Right cardiac atrium (tissue), 5 donors: Measurements from ENCODE around the gene MOB2. TPM values are rescaled to one million over a fixed set of nuclear protein-coding genes. Genes with fewer than 3 reads are reported as not detected.

Source experiments
- ATAC-seq, 2 donors: fragments of 200-7000 bp; cut with Tn5 transposase; one replicate each; pipeline versions ENCODE4 v1.8.0 to v1.9.1; 2020; ENCODE audit warnings: moderate library complexity in 2 of 2, mild to moderate bottlenecking in 1 of 2
- DNase-seq, 3 donors: peaks; one replicate each; pipeline ENCODE4 v3.0.0-alpha.2; 2020
- H3K27ac ChIP-seq: one replicate; pipeline ENCODE4 v1.5.1; 2013; ENCODE audit warnings: mild to moderate bottlenecking, low read length, control low read depth, moderate library complexity
- H3K27me3 ChIP-seq: one replicate; pipeline ENCODE4 v1.6.1; 2013; ENCODE audit not compliant: control insufficient read depth, insufficient read depth
- H3K4me1 ChIP-seq: one replicate; pipeline ENCODE4 v1.6.1; 2013; ENCODE audit warnings: low read length; ENCODE audit not compliant: control insufficient read depth, insufficient read depth
- H3K4me3 ChIP-seq: one replicate; pipeline ENCODE4 v1.5.1; 2013; ENCODE audit warnings: low read length, control low read depth
- H3K9me3 ChIP-seq: one replicate; pipeline ENCODE4 v1.6.1; 2013; ENCODE audit warnings: low read length; ENCODE audit not compliant: control insufficient read depth
- WGBS: extraction: QIAGEN DNeasy Blood & Tissue Kit; methylation state at CpG from one replicate; pipeline ENCODE4 v1.1.7; 2013; 5-methylcytosine and 5-hydroxymethylcytosine counted together
- intact Hi-C, 4 donors: fragments of 100-400 bp; cut with DNase I; formaldehyde crosslinking; loops; one replicate each; pipeline versions ENCODE4 v1.11.0 to v1.14.0; 2022 to 2023
- polyA plus RNA-seq: library from polyadenylated mRNA; stranded (reverse); fragments of 200-250 nt; gene quantifications from one replicate; pipeline ENCODE4 v1.2.3, GENCODE V29; 2013
- total RNA-seq, 4 donors: library from RNA; stranded (reverse); fragmentation: NEBNext Ultra II Directional; extraction: Animal tissue kit (Norgen Biotek cat#: 25700); gene quantifications; one replicate each; pipeline ENCODE4 v1.2.1, GENCODE V29; 2021
- donor health status: healthy with polysubstance abuse.
- donor health status: DM: no; HTN: yes; CAD: no.
- donor health status: DM: no; HTN: no; CAD: no.
- donor health status: DM: no; HTN: yes; CAD: no; lungs with severe emphysema.
- donor health status: DM: yes; HTN: yes; CAD: no.

Gene MOB2
- total and polyA plus RNA-seq, 5 donors: 35.0 to 45.0 (median 41.6) TPM

GRCh38 chr11:1529286-1529685 is 42.7 kb upstream of the MOB2 start:
- intact Hi-C loops: no loop called here
- no peak overlapping the region for H3K27ac ChIP-seq
- WGBS: 92% methylated on average over 17 of the region's 17 CpGs
- peak in 2 of 3 donors; percentile 28 to 42 for DNase-seq
- no peak for ATAC-seq
- no peaks in the 10 kb centered on the region for H3K27me3 ChIP-seq
- no peak overlapping the region for H3K4me3 ChIP-seq
- H3K4me1 ChIP-seq: peaks cover 21% of the 10 kb centered on the region
- no peaks in the 10 kb centered on the region for H3K9me3 ChIP-seq

- ATAC-seq (no peak), DNase-seq (peak in 2 of 3 donors; percentile 12 to 41)
- H3K27me3 ChIP-seq: no peaks in the 10 kb centered on the region
- peaks cover 19% of the 10 kb centered on the region for H3K4me1 ChIP-seq
- H3K4me3 ChIP-seq: no peak overlapping the region
- 89% methylated on average over 10 of the region's 10 CpGs for WGBS
- no peaks in the 10 kb centered on the region for H3K9me3 ChIP-seq
- no peak overlapping the region for H3K27ac ChIP-seq
- intact Hi-C loops: no loop called here
Observed at GRCh38 chr11:1528710-1529109, 42.1 kb upstream of the MOB2 start.

GRCh38 chr11:1526785-1527184 is 40.2 kb upstream of the MOB2 start:
- 84% methylated on average over 15 of the region's 15 CpGs for WGBS
- Histone ChIP-seq H3K27ac (no peak overlapping the region), H3K27me3 (no peaks in the 10 kb centered on the region), H3K4me1 (peaks cover 5% of the 10 kb centered on the region), H3K9me3 (no peaks in the 10 kb centered on the region), H3K4me3 (no peak overlapping the region)
- intact Hi-C loops: no loop called here
- DNase-seq (peak; percentile 1 to 43 (median 42)), ATAC-seq (no peak)

DNA sequence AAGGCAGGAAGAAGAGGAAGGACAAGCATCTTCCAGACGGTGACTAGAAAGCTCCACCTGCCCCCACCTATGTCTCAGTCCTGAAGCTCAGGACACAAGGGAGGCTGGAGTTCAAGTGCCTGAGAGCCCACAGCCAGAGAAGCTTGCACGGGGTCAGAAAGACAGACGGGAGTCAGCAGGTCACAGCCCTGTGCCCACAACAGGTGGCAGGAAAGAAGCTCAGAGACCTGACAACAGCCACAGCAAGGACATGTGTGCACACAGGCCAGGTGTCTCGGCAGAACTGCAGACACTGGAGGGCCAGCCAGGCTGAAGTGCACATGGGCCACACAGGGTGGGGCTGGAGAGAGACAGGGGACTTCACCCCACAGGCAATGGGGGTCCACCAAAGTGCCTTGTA is 37.2 kb upstream of the MOB2 start:
- H3K4me3 ChIP-seq: no peak overlapping the region
- no peaks in the 10 kb centered on the region for H3K9me3 ChIP-seq
- peaks cover 7% of the 10 kb centered on the region for H3K4me1 ChIP-seq
- WGBS: 68% methylated on average over 4 of the region's 4 CpGs
- intact Hi-C loops: no loop called here
- DNase-seq (no peak), ATAC-seq (no peak)
- H3K27me3 ChIP-seq: no peaks in the 10 kb centered on the region
- H3K27ac ChIP-seq: no peak overlapping the region

DNA sequence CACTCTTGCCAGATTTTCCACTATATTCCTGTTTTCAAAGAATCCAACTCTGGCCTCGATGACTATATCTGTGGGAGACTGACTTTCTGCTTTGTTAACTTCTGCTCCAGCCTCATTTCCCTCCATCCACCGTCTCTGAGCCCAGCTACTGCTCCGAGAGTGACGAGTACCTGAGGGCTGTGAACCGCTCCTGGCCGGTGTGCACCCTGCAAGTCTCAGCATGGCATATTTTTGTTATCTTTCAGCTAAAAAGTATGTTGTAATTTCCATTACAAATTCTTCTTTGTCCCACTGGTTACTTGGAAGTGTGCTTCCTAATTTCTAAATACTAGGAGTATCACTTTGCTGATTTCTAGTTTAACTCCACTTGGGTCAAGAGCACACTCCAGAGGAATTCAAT is 36.5 kb upstream of the MOB2 start:
- H3K27ac ChIP-seq: no peak overlapping the region
- no peaks in the 10 kb centered on the region for H3K9me3 ChIP-seq
- H3K4me1 ChIP-seq: peaks cover 7% of the 10 kb centered on the region
- H3K27me3 ChIP-seq: no peaks in the 10 kb centered on the region
- DNase-seq (no peak), ATAC-seq (no peak)
- 78% methylated on average over 6 of the region's 6 CpGs for WGBS
- no peak overlapping the region for H3K4me3 ChIP-seq
- intact Hi-C loops: no loop called here

DNA sequence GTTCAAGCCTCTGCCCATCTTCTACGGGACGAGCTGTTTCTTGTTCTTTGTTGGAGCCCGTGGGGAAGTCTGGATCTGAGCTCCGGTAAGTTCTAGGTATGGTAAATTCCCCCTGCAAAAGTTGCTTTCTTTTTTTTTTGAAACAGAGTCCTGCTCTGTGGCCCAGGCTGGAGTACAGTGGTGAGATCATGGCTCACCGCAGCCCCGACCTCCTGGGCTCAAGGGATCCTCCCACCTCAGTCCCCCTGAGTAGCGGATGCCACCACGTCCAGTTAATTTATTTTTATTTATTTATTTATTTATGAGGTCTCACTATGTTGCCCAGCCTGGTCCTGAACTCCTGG is 35.5 kb upstream of the MOB2 start:
- intact Hi-C loops: no loop called here
- H3K27ac ChIP-seq: no peak overlapping the region
- H3K9me3 ChIP-seq: no peaks in the 10 kb centered on the region
- ATAC-seq (no peak), DNase-seq (peak in 1 of 3 donors; percentile 39)
- WGBS: 94% methylated on average over 8 of the region's 8 CpGs
- H3K27me3 ChIP-seq: no peaks in the 10 kb centered on the region
- peaks cover 7% of the 10 kb centered on the region for H3K4me1 ChIP-seq
- H3K4me3 ChIP-seq: no peak overlapping the region

DNA sequence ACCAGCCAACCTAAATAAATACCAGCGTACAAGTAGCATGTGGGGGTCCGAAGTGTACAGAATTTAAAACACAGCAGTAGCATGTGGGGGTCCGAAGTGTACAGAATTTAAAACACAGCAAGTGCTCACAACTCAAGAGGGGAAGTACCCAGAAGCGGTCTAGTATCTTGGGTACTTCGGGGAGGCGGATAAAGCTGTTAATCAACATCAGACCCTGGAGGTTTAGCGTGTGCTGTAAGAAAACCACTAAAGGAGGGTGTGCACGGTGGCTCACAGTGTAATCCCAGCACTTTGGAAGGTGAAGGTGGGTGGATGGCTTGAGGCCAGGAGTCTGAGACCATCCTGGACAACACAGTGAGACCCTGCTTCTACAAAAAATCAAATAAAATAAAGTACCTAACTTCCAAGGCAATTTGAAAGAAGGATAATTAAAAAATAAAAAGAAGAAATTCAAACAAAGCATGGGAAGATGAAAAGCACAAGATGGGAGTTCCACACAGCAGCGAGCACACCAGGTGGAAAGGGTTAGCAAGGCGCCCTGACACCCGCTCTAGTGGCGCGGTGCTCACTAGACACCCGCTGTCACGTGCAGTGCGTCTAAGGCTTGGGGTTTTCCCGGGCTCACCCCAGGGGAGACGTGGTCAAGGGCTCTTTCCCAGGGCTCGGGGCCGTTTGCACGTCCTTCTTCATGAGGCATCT is 35.0 kb upstream of the MOB2 start:
- Histone ChIP-seq H3K4me1 (peaks cover 7% of the 10 kb centered on the region), H3K27me3 (no peaks in the 10 kb centered on the region), H3K4me3 (no peak overlapping the region), H3K9me3 (no peaks in the 10 kb centered on the region), H3K27ac (no peak overlapping the region)
- peak in 1 of 3 donors; percentile 24 for DNase-seq
- WGBS: 85% methylated on average over 21 of the region's 21 CpGs
- intact Hi-C loops: no loop called here
- ATAC-seq: no peak

DNA sequence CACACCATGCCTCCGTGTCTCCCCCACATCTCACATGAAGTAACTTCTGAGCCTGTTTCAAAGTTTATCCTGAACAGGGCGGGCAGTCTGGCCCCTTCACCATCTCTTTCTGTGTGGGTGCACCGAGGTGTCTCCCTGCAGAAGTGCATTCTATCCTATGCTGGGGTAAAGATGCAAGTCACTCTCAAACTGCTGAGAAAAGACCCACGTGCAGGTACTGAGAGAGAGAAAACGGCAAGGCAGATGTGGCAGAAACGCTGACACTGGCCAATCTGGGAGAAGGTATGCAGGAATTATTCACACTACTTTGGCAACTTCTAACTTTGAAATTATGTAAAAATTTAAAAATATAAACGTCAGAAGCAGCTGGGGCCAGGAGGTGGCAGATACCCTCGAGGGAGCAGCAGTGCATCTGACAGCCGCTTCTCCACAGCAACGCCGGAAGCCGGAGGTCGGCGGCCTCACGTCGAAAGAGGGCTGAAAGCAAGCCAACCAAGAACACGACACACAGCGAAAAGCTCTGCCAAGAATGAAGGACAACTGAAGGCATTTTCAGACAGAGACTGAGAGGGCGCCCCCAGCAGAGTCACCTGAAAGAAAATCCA is 34.2 kb upstream of the MOB2 start:
- intact Hi-C loops: no loop called here
- peak in 1 of 2 donors; percentile 37 for ATAC-seq
- DNase-seq: peak; percentile 49 to 73 (median 71)
- Histone ChIP-seq H3K9me3 (no peaks in the 10 kb centered on the region), H3K4me3 (no peak overlapping the region), H3K4me1 (peaks cover 7% of the 10 kb centered on the region), H3K27ac (no peak overlapping the region), H3K27me3 (no peaks in the 10 kb centered on the region)
- 24% methylated on average over 19 of the region's 19 CpGs for WGBS

DNA sequence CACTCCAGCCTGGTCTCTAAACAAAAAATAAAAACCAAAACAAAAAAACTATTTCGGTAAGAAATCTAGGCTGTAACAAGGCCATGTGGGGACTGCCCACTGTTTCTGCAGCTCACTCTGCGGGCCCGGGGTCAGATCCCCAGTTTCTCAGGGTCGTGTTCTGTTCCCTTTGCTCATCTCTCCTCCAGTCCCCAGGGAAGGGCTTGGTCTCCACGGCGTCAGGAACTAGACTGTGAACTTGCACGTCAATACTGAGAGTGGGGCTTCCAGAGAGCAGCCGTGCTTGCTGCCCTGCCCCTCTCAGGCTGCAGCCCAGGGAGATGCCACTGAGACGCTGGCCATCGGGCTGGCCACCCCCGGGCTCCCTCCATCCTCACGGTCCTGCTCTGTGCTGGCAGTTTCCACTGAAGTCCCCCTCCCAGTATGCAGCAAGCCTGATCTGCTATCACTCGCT is 33.7 kb upstream of the MOB2 start:
- ATAC-seq: no peak
- DNase-seq: peak in 2 of 3 donors; percentile 35 to 36
- peaks cover 9% of the 10 kb centered on the region for H3K4me1 ChIP-seq
- WGBS: 59% methylated on average over 13 of the region's 13 CpGs
- no peak overlapping the region for H3K27ac ChIP-seq
- H3K9me3 ChIP-seq: no peaks in the 10 kb centered on the region
- H3K4me3 ChIP-seq: no peak overlapping the region
- intact Hi-C loops: no loop called here
- H3K27me3 ChIP-seq: no peaks in the 10 kb centered on the region

DNA sequence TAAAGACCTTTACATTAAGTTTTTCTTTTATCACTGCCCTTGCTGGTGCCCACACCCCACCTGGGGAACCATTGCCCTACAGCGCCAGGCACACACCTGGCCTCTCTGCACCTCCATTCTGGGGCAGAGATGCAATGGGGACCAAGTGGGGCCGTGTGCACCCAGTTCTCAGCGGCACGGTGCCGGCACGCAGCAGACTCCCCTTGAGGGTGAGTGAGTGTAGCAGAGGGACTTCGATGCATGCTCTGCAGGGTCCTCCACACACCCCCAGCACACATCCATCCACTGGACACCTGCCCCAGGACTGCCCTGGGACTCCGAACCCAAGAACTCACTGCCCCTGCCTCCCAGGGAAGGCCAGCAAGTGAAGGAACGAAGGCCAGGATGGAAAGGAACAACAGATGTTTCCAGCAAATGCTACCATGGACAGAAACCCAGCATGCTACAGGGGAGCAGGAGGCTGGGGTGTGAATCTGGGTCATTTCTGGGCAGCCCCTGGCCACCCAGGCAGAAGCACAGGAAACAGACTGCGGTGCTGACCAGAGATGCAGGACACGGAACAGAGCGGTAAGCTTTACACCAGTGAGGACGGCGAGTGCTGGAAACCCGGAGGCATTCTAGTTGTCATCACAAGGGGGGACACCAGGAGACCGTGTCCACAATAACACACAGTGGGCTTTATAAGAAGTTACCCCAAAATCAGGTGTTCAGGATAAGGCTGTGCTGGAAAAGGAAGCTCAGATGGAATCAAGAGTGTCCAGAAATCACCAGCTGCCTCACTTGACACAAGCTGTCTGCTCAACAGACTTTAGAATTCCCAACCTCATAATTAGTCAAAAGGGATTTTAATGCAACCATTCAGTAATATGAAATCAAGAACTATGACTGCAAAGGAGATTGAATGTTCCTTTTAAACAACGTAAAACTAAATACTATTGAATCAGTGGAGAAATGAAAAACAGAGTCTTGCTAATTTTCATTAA is 32.7 kb upstream of the MOB2 start:
- Histone ChIP-seq H3K4me3 (no peak overlapping the region), H3K27me3 (no peaks in the 10 kb centered on the region), H3K4me1 (peaks cover 18% of the 10 kb centered on the region), H3K9me3 (no peaks in the 10 kb centered on the region), H3K27ac (no peak overlapping the region)
- DNase-seq (peak in 1 of 3 donors; percentile 29), ATAC-seq (no peak)
- WGBS: 93% methylated on average over 17 of the region's 17 CpGs
- intact Hi-C loops: loop anchor here in 3 of 4 donors (5.0 to 10.0 kb wide), 2 partner anchors 315 to 317 kb away; no protein-coding TSS in a partner anchor

DNA sequence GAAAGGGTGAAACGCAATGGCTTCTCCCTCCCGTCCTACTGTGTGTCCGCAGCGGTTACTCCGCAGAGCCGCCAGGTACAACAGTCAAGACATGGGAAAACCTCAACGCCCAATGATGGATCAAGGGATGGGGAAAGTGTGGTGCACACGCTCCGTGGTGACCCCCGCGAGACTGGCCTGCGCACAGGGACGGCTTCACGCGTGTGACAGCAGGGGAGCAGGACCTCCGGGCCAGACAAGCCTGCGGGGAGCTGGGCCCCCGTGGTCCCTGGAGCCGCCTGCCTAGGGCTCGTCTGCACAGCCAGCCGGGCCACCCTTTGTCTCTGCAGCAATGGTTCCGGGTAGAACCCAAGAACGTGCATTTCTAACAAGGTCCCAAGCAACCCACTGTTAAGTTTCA is 31.7 kb upstream of the MOB2 start:
- DNase-seq (peak in 1 of 3 donors; percentile 31), ATAC-seq (no peak)
- H3K27ac ChIP-seq: no peak overlapping the region
- intact Hi-C loops: loop anchor here in 3 of 4 donors (5.0 to 10.0 kb wide), 2 partner anchors 314 to 316 kb away; no protein-coding TSS in a partner anchor
- peaks cover 27% of the 10 kb centered on the region for H3K4me1 ChIP-seq
- no peaks in the 10 kb centered on the region for H3K9me3 ChIP-seq
- no peaks in the 10 kb centered on the region for H3K27me3 ChIP-seq
- H3K4me3 ChIP-seq: no peak overlapping the region
- whole genome bisulfite sequencing: 94% methylated on average over 23 of the region's 23 CpGs
